AG09309 (cell line): ENCODE data around the gene PIGQ.

Experiments used
- DNase-seq: peaks from one replicate; pipeline ENCODE4 v3.0.0-alpha.2; 2010; ENCODE audit warnings: low read depth
- H3K4me3 ChIP-seq: 2 replicates; pipeline ENCODE4 v1.5.1; 2011; ENCODE audit warnings: mild to moderate bottlenecking, low read depth, low read length, moderate library complexity; ENCODE audit not compliant: control insufficient read depth
- TF ChIP-seq, protein P1 (sequence below): IDR thresholded peaks from 2 replicates; pipeline ENCODE4 v1.5.1; 2011; ENCODE audit warnings: mild to moderate bottlenecking, low read depth, low read length, inconsistent platforms; ENCODE audit not compliant: insufficient read depth, control insufficient read depth; ENCODE audit errors: missing control alignments

The PIGQ gene

DNA sequence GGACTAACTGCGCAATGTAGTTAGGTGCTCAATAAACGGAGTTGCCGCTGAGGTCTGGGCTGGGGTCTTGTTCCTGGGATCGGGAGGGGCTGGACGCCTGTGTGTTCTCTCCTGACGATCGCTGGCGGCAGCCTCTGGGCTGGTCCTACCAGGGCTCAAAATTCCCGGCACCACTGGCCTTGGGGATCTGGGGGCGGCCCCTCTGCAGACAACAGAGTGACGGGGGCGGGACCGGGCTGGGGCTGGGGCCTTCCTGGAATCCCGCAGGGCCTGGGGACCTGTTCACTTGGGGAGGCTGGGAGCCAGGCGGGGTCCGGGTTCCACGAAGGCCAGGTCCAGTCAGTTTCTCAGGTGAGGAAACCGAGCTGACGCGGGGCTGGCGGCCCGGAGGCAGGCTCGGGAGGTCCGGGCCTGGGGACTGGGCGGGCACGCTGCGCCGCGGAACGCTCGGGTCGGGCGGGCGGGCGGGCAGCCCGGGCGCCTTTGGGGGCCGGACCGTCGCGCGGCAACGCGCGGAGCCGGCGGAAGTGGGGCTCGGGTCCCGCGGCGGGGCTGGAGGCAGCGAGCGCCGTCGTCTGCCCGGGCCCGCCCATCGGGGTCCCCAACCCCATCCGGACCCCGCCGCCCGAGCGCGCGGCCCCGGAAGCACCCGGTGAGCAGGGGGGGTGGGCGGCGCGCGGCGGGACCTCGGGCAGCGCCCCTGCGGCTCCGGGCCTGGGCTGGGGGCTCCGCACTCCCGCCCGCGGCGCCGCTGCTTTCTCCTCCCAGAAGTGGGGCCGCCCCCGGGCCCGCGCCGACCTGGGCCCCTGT, at the start of gene PIGQ:
Gene PIGQ (plus strand): TSS at position 524 of the 810 bp plus-strand sequence. CDS start 4,107 bp downstream, outside the sequence.
- DNase-seq = no peak
- peak within 1 kb of the TSS; percentile 70 for H3K4me3 ChIP-seq
- TF ChIP-seq, protein P1, sequence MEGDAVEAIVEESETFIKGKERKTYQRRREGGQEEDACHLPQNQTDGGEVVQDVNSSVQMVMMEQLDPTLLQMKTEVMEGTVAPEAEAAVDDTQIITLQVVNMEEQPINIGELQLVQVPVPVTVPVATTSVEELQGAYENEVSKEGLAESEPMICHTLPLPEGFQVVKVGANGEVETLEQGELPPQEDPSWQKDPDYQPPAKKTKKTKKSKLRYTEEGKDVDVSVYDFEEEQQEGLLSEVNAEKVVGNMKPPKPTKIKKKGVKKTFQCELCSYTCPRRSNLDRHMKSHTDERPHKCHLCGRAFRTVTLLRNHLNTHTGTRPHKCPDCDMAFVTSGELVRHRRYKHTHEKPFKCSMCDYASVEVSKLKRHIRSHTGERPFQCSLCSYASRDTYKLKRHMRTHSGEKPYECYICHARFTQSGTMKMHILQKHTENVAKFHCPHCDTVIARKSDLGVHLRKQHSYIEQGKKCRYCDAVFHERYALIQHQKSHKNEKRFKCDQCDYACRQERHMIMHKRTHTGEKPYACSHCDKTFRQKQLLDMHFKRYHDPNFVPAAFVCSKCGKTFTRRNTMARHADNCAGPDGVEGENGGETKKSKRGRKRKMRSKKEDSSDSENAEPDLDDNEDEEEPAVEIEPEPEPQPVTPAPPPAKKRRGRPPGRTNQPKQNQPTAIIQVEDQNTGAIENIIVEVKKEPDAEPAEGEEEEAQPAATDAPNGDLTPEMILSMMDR = no peak

DNA sequence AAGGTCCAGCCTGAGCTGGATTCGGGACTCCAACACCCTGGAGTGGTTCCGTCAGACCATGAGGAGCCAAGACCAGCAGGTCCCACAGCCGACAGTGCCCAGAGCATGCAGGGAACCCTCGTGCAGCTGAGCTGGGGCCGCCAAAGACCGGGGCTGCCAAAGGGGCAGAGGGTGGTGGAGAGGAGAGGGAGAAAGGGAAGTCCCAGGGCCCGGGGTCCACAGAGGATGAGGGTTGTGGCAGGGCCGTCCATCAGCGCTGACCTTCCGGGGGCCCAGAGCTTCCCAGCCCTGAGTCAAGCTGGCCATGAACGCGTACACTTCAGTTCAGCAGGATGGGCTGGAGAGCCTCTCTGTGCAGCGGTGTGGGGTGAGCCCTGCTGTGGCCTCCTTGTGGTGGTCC, 48.9 kb upstream of the PIGQ start:
- DNase-seq = no peak
- TF ChIP-seq, protein P1 = no peak

DNA sequence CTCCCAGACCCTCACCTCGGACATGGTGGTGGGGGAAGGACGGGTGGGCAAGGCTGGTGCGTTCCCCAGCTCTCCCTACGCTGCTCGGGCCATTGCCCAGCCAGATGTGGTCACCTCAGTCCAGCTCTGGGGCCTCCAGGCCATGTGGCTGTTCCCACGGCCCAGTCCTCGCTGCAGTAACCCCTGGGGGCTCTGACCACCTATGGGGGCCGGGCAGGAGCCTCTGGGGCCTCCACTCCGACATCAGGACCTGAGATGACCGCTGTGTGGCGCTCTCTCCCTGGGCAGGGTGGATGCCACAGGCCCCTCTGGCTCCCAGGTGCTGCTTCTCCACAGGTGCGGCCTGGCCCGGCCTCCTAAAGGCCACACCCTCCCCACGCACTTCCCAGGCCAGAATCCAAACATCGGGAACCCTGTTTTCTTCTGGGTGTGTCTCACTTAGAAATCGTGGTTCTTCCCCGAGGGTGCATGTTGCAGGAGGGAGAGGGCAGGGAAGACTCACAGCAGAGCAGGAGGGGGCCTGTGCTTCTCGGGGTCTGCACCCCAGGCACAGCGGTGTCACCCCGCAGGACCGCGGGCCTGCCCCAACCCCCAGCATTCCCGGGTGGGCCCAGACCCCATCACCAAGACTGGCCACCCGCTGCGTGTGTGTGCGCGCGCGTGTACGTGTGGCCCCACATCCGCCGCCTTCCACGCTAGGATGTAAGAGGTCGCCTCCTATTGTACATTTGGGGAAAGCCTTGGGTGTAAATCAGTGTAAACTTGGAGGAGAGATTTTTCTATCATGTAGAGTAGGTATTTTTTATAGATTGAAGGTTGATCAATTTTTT, 48.2 kb upstream of the PIGQ start:
- TF ChIP-seq, protein P1 = no peak
- H3K4me3 ChIP-seq = no peak overlapping the region
- DNase-seq = no peak

More for the DNA sequence above, 48.9 kb upstream of the PIGQ start:
- H3K4me3 ChIP-seq = no peak overlapping the region

DNA sequence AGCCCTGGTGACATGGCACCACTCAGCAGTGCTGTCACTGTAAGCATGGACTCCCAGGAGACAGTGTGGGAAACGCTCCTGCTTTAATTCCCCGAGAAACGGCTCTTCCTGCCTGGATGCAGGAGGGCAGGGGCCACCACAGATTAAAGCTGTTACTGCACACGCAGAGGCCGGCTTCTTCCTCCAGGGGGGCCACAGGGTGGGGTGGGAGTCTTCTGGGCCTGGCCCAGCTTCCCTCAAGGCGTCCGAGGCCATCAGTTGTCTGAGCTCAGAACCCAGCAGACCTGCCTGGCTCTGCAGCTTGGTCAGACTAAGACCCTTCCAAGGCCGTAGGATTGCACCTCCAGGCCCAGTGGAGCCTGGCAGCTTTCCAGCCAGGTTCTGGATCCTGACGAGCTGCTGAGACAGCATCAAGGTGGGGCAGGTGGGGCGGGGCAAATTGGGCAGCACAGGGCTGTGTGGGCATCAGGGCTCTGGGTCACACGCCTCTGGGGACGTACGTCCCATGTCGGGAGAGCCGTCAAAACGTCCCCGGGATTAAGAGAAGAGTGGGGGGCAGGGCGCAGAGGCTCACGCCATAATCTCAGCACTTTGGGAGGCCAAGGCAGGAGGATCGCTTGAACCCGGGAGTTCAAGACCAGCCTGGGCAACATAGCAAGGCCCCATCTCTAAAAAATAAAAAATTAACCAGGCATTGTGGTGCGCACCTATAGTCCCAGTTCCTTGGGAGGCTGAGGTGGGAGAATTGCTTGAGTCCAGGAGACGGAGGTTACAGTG, 47.3 kb upstream of the PIGQ start:
- H3K4me3 ChIP-seq = no peak overlapping the region
- TF ChIP-seq, protein P1 = no peak
- DNase-seq = no peak

DNA sequence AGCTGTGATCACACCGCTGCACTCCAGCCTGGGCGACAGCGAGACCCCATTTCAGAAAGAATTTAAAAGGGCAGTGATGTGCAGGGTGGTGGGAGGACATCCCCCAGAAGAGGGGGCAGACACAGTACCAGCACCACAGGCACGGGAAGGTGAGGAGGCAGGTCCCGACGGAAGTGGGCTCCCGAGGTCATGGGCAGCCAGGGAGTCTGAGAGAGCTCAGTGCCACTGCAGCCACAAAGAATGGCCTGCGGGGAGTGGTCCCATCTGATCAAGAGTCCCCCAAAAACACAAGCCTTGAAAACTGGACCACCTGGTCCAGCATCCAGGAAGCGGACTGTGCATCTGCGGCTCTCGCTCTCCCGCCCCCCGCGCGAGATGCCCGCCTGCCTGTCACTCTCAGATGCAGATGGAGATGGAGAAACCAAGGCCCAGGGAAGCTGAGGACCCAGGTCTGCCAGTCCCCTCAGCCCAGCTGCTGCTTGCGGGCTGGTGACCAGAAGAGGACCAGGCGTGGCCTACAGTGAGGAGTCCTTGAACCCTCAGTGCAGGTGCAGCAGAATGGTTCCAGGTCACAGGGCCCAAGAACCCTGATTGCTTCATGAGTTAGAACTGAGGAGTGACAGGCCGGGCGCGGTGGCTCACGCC, 46.5 kb upstream of the PIGQ start:
- no peak overlapping the region for H3K4me3 ChIP-seq
- TF ChIP-seq, protein P1 = no peak
- DNase-seq = no peak
